SK-N-MC (cell line): ENCODE results near the gene CABYR.
A peak's percentile ranks its signal among the peaks of the same experiment; 100 is the strongest.

Source experiments
- DNase-seq: peaks from one replicate; pipeline ENCODE4 v3.0.0-alpha.2; 2011; ENCODE audit warnings: low read depth, low spot score
- H3K27ac ChIP-seq: fragments of 200-600 bp; sonication (generic); 2 replicates; pipeline ENCODE4 v1.5.1; 2016; ENCODE audit warnings: mixed run types
- H3K36me3 ChIP-seq: fragments of 200-600 bp; sonication (generic); 2 replicates; pipeline ENCODE4 v1.6.1; 2017; ENCODE audit warnings: antibody characterized with exemption, low read length, mixed read lengths; ENCODE audit not compliant: insufficient read depth
- H3K4me3 ChIP-seq: fragments of 200-600 bp; sonication (generic); 2 replicates; pipeline ENCODE4 v1.5.1; 2016
- H3K9ac ChIP-seq: fragments of 200-600 bp; sonication (generic); 2 replicates; pipeline ENCODE4 v1.8.0; 2017; ENCODE audit warnings: mixed run types, mixed read lengths; ENCODE audit not compliant: insufficient read length
- H3K9me3 ChIP-seq: fragments of 200-600 bp; sonication (generic); 2 replicates; pipeline ENCODE4 v1.6.1; 2017; ENCODE audit warnings: low read depth, mild to moderate bottlenecking, antibody characterized with exemption, low read length, moderate library complexity, mixed read lengths
- EZH2 ChIP-seq: fragments of 200-600 bp; sonication (generic); IDR thresholded peaks from one replicate; pipeline ENCODE4 v1.6.1; 2017; ENCODE audit warnings: antibody characterized with exemption
- FOXP2 ChIP-seq: optimal IDR thresholded peaks from 2 replicates; pipeline ENCODE3; 2011; ENCODE audit warnings: mild to moderate bottlenecking, moderate library complexity; ENCODE audit not compliant: insufficient read depth; ENCODE audit errors: extremely low read length, control extremely low read depth
- POLR2AphosphoS5 ChIP-seq: IDR thresholded peaks from 2 replicates; pipeline ENCODE4 v1.6.1; 2012; ENCODE audit warnings: mild to moderate bottlenecking, low read depth, low read length, borderline replicate concordance

The CABYR gene

DNA sequence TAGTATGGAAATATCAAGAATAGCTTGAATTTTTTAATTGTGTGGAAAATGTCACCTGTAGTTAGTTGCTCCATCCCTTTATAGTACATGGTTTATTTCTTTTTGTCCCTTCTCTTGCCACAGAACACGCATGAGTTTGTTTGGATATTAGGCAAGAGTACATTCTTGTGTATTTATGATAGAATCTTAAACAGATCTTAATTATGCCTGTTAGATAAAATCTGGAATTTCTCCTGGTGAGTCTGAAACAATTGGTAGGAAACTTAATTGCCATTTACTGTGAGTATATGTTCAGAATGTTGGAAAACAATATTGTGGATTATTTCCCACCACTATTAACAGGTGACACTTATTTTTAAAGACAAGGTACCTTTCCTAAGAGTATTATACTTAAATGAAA is 30.2 kb upstream of the CABYR start:
- H3K27ac ChIP-seq = no peak overlapping the region
- DNase-seq = no peak

DNA sequence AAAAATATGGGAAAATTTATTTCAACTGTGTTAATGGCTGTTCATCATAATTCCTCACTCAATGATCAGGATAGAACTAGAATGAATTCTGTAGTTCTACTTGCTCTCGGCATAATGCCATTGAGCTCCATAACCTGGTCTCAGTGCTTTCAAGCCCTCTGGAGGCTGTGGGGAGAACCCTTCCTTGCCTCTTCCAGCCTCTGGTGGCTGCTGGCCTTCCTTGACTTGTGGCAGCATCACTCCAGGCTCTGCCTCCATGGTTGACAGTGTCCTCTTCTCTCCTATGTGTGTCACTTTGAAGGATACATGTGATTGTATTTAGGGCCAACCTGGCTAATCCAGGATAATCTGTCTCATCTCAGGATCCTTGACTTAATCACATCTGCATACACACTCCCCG is 26.9 kb upstream of the CABYR start:
- Histone ChIP-seq H3K4me3 (no peak overlapping the region), H3K9me3 (no peaks in the 10 kb centered on the region), H3K9ac (no peak overlapping the region), H3K27ac (no peak overlapping the region), H3K36me3 (no peaks in the 10 kb centered on the region)
- no peak for DNase-seq
- TF ChIP-seq POLR2AphosphoS5 = no peak
- no peak for TF ChIP-seq EZH2
- TF ChIP-seq FOXP2 = no peak

More for the DNA sequence above, 30.2 kb upstream of the CABYR start:
- no peaks in the 10 kb centered on the region for H3K9me3 ChIP-seq
- no peaks in the 10 kb centered on the region for H3K36me3 ChIP-seq
- TF ChIP-seq EZH2 (no peak), POLR2AphosphoS5 (no peak), FOXP2 (no peak)
- H3K4me3 ChIP-seq = no peak overlapping the region
- no peak overlapping the region for H3K9ac ChIP-seq

DNA sequence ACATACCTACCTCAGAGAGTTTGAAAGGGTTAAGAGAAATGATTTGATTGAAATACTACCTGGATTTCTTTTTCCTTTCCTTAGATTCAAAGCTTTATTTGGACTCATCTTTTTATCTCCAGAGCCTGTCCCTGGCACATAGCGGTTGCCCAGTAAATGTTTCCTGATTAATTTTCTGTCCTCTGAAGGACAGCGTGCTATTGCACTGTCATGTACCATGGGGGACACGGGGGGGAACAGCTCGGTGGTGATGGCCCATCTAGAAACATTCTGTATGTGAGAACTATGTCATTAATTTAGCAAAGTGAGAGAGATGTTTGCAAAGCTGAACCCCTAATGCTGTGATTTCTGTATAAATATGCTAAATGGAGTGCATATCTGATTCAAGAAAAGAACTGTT is 26.4 kb upstream of the CABYR start:
- no peak for DNase-seq
- TF ChIP-seq POLR2AphosphoS5 = no peak
- no peak for TF ChIP-seq EZH2
- H3K9me3 ChIP-seq = no peaks in the 10 kb centered on the region
- no peaks in the 10 kb centered on the region for H3K36me3 ChIP-seq
- no peak overlapping the region for H3K9ac ChIP-seq
- H3K4me3 ChIP-seq = no peak overlapping the region
- no peak overlapping the region for H3K27ac ChIP-seq

DNA sequence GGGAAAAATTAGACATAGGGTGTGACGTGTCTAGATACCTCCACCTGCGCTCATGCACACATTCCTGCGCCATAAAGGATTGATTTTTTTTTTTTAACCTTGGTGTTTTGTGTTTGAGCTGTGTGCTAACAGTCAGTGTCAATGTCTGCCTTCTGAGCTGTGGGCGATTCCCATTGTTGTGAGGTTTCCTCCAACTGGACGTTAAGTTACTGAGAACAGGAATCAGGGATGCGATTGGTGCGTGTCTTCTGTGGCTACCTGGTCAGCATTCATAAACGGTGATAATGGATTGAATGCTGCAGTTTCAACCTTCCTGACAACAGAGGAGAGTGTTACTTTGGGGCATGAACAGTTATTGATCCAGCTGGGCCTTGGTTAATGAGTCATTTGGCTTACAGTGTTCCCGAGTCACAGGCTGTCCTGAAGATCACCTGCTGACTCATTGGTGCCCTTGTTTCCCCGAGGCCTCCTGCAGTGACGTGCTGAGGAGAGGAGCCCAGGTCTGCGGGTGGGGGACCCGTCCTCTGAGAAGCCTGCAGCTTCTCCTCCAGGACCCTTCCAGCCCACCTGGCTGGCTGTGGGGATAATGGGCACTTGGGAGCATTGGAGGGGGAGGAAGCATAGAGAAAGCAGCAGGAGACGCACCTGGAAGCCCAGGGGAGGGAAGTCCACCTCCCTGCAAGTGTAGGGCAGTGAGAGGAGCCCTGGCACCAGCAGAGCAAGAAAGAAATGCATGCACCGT is 25.8 kb upstream of the CABYR start:
- no peak overlapping the region for H3K9ac ChIP-seq
- H3K9me3 ChIP-seq = no peaks in the 10 kb centered on the region
- TF ChIP-seq FOXP2 (no peak), POLR2AphosphoS5 (no peak), EZH2 (no peak)
- no peak overlapping the region for H3K27ac ChIP-seq
- no peaks in the 10 kb centered on the region for H3K36me3 ChIP-seq
- DNase-seq = no peak
- no peak overlapping the region for H3K4me3 ChIP-seq

DNA sequence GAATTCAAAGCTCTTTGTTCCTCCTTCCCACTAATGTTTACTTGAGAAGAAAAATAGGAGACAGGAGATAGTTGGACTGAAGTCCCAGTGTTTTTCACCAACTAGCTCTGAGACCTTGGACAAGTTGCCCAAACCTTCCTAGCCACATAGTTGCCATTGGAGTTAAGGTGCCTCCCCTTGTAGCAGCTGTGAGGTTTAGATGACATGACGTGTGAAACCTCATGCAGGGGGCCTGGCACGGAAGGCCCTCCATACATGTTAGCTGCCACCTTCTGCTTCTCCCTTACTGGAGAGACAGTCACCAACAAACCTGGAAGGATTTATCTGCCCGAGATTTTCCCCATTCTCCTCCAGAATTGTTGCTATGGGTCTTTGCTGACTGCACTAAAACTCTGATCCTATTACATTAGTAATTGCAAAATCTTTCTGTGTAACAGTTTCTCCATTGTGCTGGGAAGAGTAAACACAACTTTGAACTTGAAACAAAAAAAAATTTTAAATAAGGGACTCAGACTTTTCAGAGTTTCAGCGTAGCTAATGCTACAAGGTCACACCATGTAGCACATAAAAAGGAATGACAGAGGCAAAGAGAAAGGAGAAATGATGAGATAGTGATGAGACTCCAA is 23.8 kb upstream of the CABYR start:
- H3K4me3 ChIP-seq = no peak overlapping the region
- TF ChIP-seq FOXP2 (no peak), EZH2 (no peak), POLR2AphosphoS5 (no peak)
- no peak for DNase-seq
- H3K9me3 ChIP-seq = no peaks in the 10 kb centered on the region
- H3K36me3 ChIP-seq = no peaks in the 10 kb centered on the region
- H3K9ac ChIP-seq = no peak overlapping the region
- no peak overlapping the region for H3K27ac ChIP-seq

DNA sequence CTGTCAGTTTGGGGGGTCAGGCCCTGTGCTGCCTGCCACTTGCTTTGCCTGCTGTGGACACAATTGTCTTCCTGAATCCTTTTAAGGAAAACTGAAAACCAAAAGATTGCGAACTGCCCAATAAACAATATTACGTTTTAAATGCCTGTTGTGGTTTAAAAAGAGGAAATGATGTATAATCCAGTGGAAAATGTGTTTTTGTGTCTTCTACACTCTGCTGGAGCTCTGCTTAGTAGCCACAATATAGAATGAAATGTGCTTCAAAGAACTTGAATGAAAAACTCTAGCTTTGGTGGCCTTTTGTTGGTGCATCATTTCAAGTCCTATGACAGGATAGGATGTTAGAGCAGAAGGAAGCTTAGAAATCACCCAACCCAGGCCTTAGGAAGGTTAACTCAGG is 23.2 kb upstream of the CABYR start:
- H3K36me3 ChIP-seq = 0 out of 2 replicates have a peak, but pooled peaks cover 3% of the 10 kb centered on the region

DNA sequence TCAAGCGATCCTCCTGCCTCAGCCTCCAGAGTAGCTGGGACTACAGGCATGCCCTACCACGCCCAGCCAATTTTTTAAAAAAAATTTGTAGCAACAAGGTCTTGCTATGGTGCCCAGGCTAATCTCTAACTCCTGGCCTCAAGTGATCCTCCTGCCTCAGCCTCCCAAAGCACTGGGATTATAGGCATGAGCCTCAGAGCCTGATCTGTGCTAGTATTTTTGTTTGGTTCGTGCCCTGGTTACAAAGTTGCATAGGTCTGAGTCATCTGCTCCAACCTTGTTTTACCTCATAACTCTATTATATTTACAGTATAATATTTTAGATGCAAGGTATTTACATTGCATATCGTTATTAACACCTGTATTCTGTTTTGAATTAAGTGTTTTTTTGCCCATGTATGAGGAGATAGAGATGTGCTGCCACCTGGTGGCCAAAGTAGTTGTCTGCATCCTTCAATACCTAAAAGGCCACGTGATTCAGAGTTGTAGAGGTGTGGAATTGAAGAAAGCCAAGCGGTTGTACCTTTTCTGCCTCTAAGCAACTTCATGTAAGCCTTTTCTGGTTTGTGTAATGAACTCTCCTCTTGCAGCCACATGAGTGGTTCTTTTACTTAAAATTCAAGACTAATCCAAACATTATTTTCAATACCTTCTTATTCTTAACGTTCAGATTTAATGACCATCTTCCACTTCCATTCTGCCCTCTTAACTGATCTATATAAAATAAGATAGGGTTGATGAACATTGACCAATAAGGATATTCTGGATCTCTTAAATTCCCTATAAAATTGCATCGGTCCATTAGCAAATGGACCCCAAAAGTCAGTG is 19.9 kb upstream of the CABYR start:
- TF ChIP-seq EZH2 = no peak
- no peak for TF ChIP-seq FOXP2
- no peak for TF ChIP-seq POLR2AphosphoS5
- no peak overlapping the region for H3K27ac ChIP-seq
- DNase-seq = peak; percentile 58
- 0 out of 2 replicates have a peak, but pooled peaks cover 4% of the 10 kb centered on the region for H3K36me3 ChIP-seq
- H3K9ac ChIP-seq = no peak overlapping the region
- no peak overlapping the region for H3K4me3 ChIP-seq
- no peaks in the 10 kb centered on the region for H3K9me3 ChIP-seq

More for the DNA sequence above, 23.2 kb upstream of the CABYR start:
- H3K27ac ChIP-seq = no peak overlapping the region
- no peak for TF ChIP-seq FOXP2
- no peak for TF ChIP-seq POLR2AphosphoS5
- TF ChIP-seq EZH2 = no peak
- no peak overlapping the region for H3K9ac ChIP-seq
- DNase-seq = no peak
- no peaks in the 10 kb centered on the region for H3K9me3 ChIP-seq
- no peak overlapping the region for H3K4me3 ChIP-seq

DNA sequence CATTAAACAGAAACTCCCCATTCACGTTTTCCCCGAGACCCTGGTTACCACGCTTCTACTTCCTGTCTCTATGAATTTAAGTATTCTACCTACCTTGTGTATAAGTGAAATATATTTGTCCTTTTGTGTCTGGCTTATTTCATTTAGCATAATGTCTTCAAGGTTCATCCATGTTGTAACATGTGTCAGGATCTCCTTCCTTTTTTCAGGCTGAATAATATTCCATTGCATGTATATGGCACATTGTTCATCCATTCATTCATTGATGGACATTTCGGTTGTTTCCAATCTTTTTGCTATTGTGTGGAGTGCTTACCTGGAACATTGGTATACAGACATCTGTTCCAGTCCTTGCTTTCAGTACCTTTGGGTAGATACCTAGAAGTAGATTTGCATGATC is 18.2 kb upstream of the CABYR start:
- Histone ChIP-seq H3K9me3 (no peaks in the 10 kb centered on the region), H3K9ac (no peak overlapping the region), H3K27ac (no peak overlapping the region), H3K36me3 (peaks cover 7% of the 10 kb centered on the region; the same call in 1 of the 2 replicates), H3K4me3 (no peak overlapping the region)
- DNase-seq = no peak
- TF ChIP-seq EZH2 = no peak
- TF ChIP-seq POLR2AphosphoS5 = no peak
- no peak for TF ChIP-seq FOXP2
